ENCODE measurements around the gene TTC7B.

The TTC7B gene

GRCh38 chr14:90553298-90553920 lies 262.8 kb downstream of the TTC7B start:
- DNase-seq, result no peak

- no peak for DNase-seq
These were observed 263.5 kb downstream of the TTC7B start for GRCh38 chr14:90552465-90553297.

GRCh38 chr14:90551733-90552464 lies 264.3 kb downstream of the TTC7B start:
- DNase-seq, result no peak

- DNase-seq, result no peak
These were observed 265.0 kb downstream of the TTC7B start for GRCh38 chr14:90551070-90551704.

GRCh38 chr14:90549794-90550641 lies 266.2 kb downstream of the TTC7B start:
- no peak for DNase-seq

GRCh38 chr14:90548455-90548854 lies 267.8 kb downstream of the TTC7B start:
- DNase-seq, result no peak

- no peak for DNase-seq
These were observed 268.3 kb downstream of the TTC7B start for GRCh38 chr14:90547968-90548367.

- no peak for DNase-seq
These were observed 269.0 kb downstream of the TTC7B start for GRCh38 chr14:90547250-90547649.

- no peak for DNase-seq
These were observed 269.5 kb downstream of the TTC7B start for GRCh38 chr14:90546767-90547166.

GRCh38 chr14:90545966-90546751 lies 270.1 kb downstream of the TTC7B start:
- no peak for DNase-seq

GRCh38 chr14:90545382-90545781 lies 270.8 kb downstream of the TTC7B start:
- no peak for DNase-seq

GRCh38 chr14:90544971-90545370 lies 271.3 kb downstream of the TTC7B start:
- no peak for DNase-seq

GRCh38 chr14:90544566-90544965 lies 271.7 kb downstream of the TTC7B start:
- peak; percentile 49 for DNase-seq

- DNase-seq, result no peak
These were observed 272.4 kb downstream of the TTC7B start for GRCh38 chr14:90543876-90544275.

- DNase-seq, result no peak
These were observed 275.1 kb downstream of the TTC7B start for GRCh38 chr14:90541076-90541634.

GRCh38 chr14:90540437-90540836 lies 275.8 kb downstream of the TTC7B start:
- DNase-seq, result no peak

- no peak for DNase-seq
These were observed 276.2 kb downstream of the TTC7B start for GRCh38 chr14:90539996-90540395.

GRCh38 chr14:90539496-90539775 lies 276.8 kb downstream of the TTC7B start:
- DNase-seq, result no peak

- DNase-seq, result no peak
These were observed 277.3 kb downstream of the TTC7B start for GRCh38 chr14:90538716-90539495.

- no peak for DNase-seq
These were observed 278.1 kb downstream of the TTC7B start for GRCh38 chr14:90538095-90538494.

Measured in NCI-H187 treated with DMSO at 0.1 percent for 48 hours (cell line).